K562 (cell line): ENCODE data around the gene TEAD4. TPM values are rescaled to one million over a fixed set of nuclear protein-coding genes. Genes with fewer than 3 reads are reported as not detected.

Source experiments
- ATAC-seq: fragments of 200-7000 bp; cut with Tn5 transposase; 3 replicates; pipeline ENCODE4 v1.9.1; 2020; ENCODE audit warnings: moderate library complexity
- BruUV-seq: library from RNA; stranded (reverse); fragments of 400-500 nt; replicated peaks from 2 replicates; lab custom pipeline; 2021; lab: Mats Ljungman, UMichigan
- CTCF ChIA-PET: fragments of 300-600 bp; formaldehyde crosslinking; extraction: SDS; loops from one replicate; lab custom pipeline; 2021; ENCODE audit warnings: low intra/inter-chr PET ratio; lab: Yijun Ruan, JAX
- POLR2A ChIA-PET: fragments of 300-600, 350-650 bp; sonication (Branson Sonifier 250); formaldehyde crosslinking; extraction: SDS; loops from one replicate; lab custom pipeline; 2021; ENCODE audit warnings: antibody characterized with exemption, inconsistent platforms; lab: Yijun Ruan, JAX
- DNase-seq, 4 experiments: peaks; one replicate each; pipeline versions ENCODE4 v3.0.0 to v3.0.0-alpha.2; 2011 to 2018; ENCODE audit warnings: low spot score in 3 of 4, mixed read lengths in 3 of 4; ENCODE audit errors: extremely low read depth in 1 of 4
- FAIRE-seq: peaks from 2 replicates; lab custom pipeline; 2011; peaks lifted over from hg19 to GRCh38; lab: Jason Lieb, UNC
- H2AFZ ChIP-seq: 2 replicates; pipeline ENCODE4 v1.6.0; 2011; ENCODE audit warnings: low read depth, low read length, control low read depth, inconsistent platforms
- H3K27ac ChIP-seq: fragments of 200-600 bp; 3 replicates; pipeline ENCODE4 v1.8.0; 2011; ENCODE audit warnings: low read depth, mild to moderate bottlenecking, control low read depth, inconsistent platforms, low read length, moderate library complexity, mixed read lengths; ENCODE audit errors: extremely low read depth
- H3K27me3 ChIP-seq, 2 experiments: fragments of 300-600 bp in 1 of 2; 2 replicates in 1 of 2; 3 replicates in 1 of 2; pipeline versions ENCODE4 v1.6.0 to v1.8.0; 2011; ENCODE audit warnings: inconsistent platforms in 2 of 2, low read length in 2 of 2, mild to moderate bottlenecking in 1 of 2, mixed read lengths in 1 of 2, moderate library complexity in 1 of 2; ENCODE audit not compliant: control insufficient read depth in 2 of 2, insufficient read depth in 2 of 2
- H3K36me3 ChIP-seq: fragments of 300-600 bp; 3 replicates; pipeline ENCODE4 v1.8.0; 2011; ENCODE audit warnings: mild to moderate bottlenecking, low read length, inconsistent platforms; ENCODE audit not compliant: control insufficient read depth, insufficient read depth
- H3K4me1 ChIP-seq, 2 experiments: fragments of 200-600 bp in 1 of 2; replicated peaks in 1 of 2; 2 replicates in 1 of 2; 3 replicates in 1 of 2; pipeline versions ENCODE4 v1.5.1 to v1.8.0; 2011; ENCODE audit warnings: inconsistent platforms in 2 of 2, low read length in 2 of 2, mild to moderate bottlenecking in 1 of 2, mixed read lengths in 1 of 2, moderate library complexity in 1 of 2; ENCODE audit not compliant: control insufficient read depth in 2 of 2, insufficient read depth in 2 of 2
- H3K4me2 ChIP-seq: 2 replicates; pipeline ENCODE4 v1.6.1; 2011; ENCODE audit warnings: low read length, control low read depth, inconsistent platforms, mixed read lengths; ENCODE audit not compliant: insufficient read depth
- H3K4me3 ChIP-seq: fragments of 200-600 bp; sonication (generic), shearing (Covaris generic); 2 replicates; pipeline ENCODE4 v1.5.1; 2016; ENCODE audit warnings: control low read depth, inconsistent platforms
- H3K79me2 ChIP-seq: fragments of 200-600 bp; 3 replicates; pipeline ENCODE4 v1.8.0; 2011; ENCODE audit warnings: low read length, inconsistent platforms; ENCODE audit not compliant: control insufficient read depth, insufficient read depth
- H3K9ac ChIP-seq, 2 experiments: 2 replicates each; pipeline versions ENCODE4 v1.6.0 to v1.6.1; 2011; ENCODE audit warnings: low read depth in 2 of 2, low read length in 2 of 2, control low read depth in 1 of 2, inconsistent platforms in 1 of 2, mild to moderate bottlenecking in 1 of 2, mixed read lengths in 1 of 2; ENCODE audit not compliant: insufficient read depth in 1 of 2
- H3K9me1 ChIP-seq: one replicate; pipeline ENCODE4 v1.6.0; 2011; ENCODE audit warnings: inconsistent platforms, mild to moderate bottlenecking, low read length, moderate library complexity; ENCODE audit not compliant: control insufficient read depth, insufficient read depth
- H3K9me3 ChIP-seq: replicated peaks from 2 replicates; pipeline ENCODE4 v1.5.1; 2011; ENCODE audit warnings: low read depth, low read length, inconsistent platforms; ENCODE audit not compliant: control insufficient read depth, insufficient read depth
- H4K20me1 ChIP-seq: replicated peaks from 2 replicates; pipeline ENCODE4 v1.6.1; 2011; ENCODE audit warnings: low read length, inconsistent platforms, mixed read lengths; ENCODE audit not compliant: control insufficient read depth, insufficient read depth
- ARNT ChIP-seq, 2 experiments: fragments of 450-650 bp; IDR thresholded peaks; 2 replicates each; pipeline ENCODE4 v1.6.1; 2016; ENCODE audit warnings: mild to moderate bottlenecking in 1 of 2
- EP400 ChIP-seq: fragments of 450-650 bp; IDR thresholded peaks from 2 replicates; pipeline ENCODE4 v1.6.1; 2017; ENCODE audit warnings: antibody characterized with exemption, mild to moderate bottlenecking, moderate library complexity
- PTTG1 ChIP-seq: fragments of 450-650 bp; IDR thresholded peaks from 2 replicates; pipeline ENCODE4 v1.6.1; 2016; ENCODE audit warnings: low read depth, mild to moderate bottlenecking, missing genetic modification characterization, missing compliant biosample characterization
- RBM39 ChIP-seq: fragments of 200-400 bp; formaldehyde crosslinking; optimal IDR thresholded peaks from 2 replicates; pipeline ENCODE3; 2018; ENCODE audit warnings: low read depth, low read length
- ZNF124 ChIP-seq: sonication (generic); formaldehyde crosslinking; IDR thresholded peaks from 2 replicates; pipeline ENCODE4 v1.8.1; 2022; ENCODE audit warnings: missing genetic modification reagents
- ZNF324 ChIP-seq: fragments of 250-450 bp; sonication (Bioruptor Pico); IDR thresholded peaks from 2 replicates; pipeline ENCODE4 v1.4.0; 2020; ENCODE audit warnings: mild to moderate bottlenecking
- ZNF584 ChIP-seq: fragments of 200-800 bp; sonication (Bioruptor generic); IDR thresholded peaks from 2 replicates; pipeline ENCODE4 v1.6.1; 2016; ENCODE audit warnings: low read depth, mild to moderate bottlenecking, missing genetic modification characterization, missing compliant biosample characterization
- WGBS: fragments of 100-300 bp; shearing (Covaris generic); methylation state at CpG from one replicate; pipeline ENCODE4 v1.1.6; 2016; ENCODE audit warnings: low coverage, mixed read lengths; ENCODE audit not compliant: insufficient coverage; ENCODE audit errors: missing lambda C conversion rate; 5-methylcytosine and 5-hydroxymethylcytosine counted together
- in situ Hi-C: fragments of 300-500 bp; cut with MboI; formaldehyde crosslinking; loops from 4 replicates; pipeline ENCODE4 v1.15.0; 2018; ENCODE audit warnings: inconsistent platforms, mixed read lengths
- intact Hi-C: fragments of 100-400 bp; cut with micrococcal nuclease; formaldehyde crosslinking; loops from 2 replicates; pipeline ENCODE4 v1.14.2; 2022
- polyA plus RNA-seq, 8 experiments: library from polyadenylated mRNA; depleted of rRNA in 4 of 8; stranded (reverse) in 5 of 8; unstranded in 3 of 8; fragments of >200 nt; fragmentation: Nextera tagmentation in 2 of 8; fragmentation: Illumina TruSeq in 1 of 8; extraction: Ambion mirVana in 2 of 8; extraction: Trizol in 1 of 8; gene quantifications; 2 replicates each; pipeline versions ENCODE4 v1.2.1 to v1.2.3, GENCODE V29; 2011 to 2014; ENCODE audit warnings: inconsistent platforms in 1 of 8, missing spikeins in 1 of 8
- total RNA-seq, 7 experiments: library from RNA; depleted of rRNA in 6 of 7; stranded (reverse); fragments of >200 nt in 6 of 7; fragmentation: Illumina TruSeq in 2 of 7; extraction: Trizol in 2 of 7; gene quantifications; 2 replicates each; pipeline versions ENCODE4 v1.2.1 to v1.2.3, GENCODE V29; 2011 to 2021; ENCODE audit warnings: low replicate concordance in 1 of 7
- TF ChIP-seq, protein P1 (sequence below): fragments of 450-650 bp; IDR thresholded peaks from 2 replicates; pipeline ENCODE4 v1.6.1; 2017; ENCODE audit warnings: antibody characterized with exemption
- TF ChIP-seq, protein P2 (sequence below): fragments of 450-650 bp; IDR thresholded peaks from 2 replicates; pipeline ENCODE4 v1.6.1; 2018; ENCODE audit not compliant: partially characterized antibody
- TF ChIP-seq, protein P3 (sequence below): IDR thresholded peaks from 2 replicates; pipeline ENCODE4 v1.6.1; 2011; ENCODE audit warnings: borderline replicate concordance, low read depth, mild to moderate bottlenecking, moderate library complexity, low read length; ENCODE audit not compliant: insufficient read depth, poor library complexity, severe bottlenecking

TEAD4 gene
- total and polyA plus RNA-seq, 9 of the 15 experiments (the other 6 are each of a cell fraction or from before 2014, with no cell fraction given) = 0.82 to 40.0 (median 17.0) TPM

DNA sequence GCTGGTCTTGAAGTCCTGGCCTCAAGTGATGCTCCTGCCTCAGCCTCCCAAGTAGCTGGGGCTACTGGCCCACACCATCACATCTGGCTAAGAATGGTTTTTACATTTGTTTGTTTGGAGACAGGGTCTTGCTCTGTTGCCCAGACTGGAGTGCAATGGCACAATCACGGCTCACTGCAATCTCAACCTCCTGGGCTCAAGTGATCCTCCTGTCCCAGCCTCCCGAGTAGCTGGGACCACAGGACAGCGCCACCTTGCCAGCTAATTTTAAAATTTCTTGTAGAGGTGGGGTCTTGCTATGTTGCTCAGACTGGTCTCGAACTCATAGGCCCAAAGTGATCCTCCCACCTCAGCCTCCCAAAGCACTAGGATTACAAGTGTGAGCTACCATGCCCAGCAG is 89.3 kb downstream of the TEAD4 start:
- Histone ChIP-seq H4K20me1 (peaks cover 7% of the 10 kb centered on the region; the same call in 1 of the 2 replicates), H3K4me1 (no peaks in the 10 kb centered on the region; a peak in 1 of 5 replicates), H3K36me3 (no peaks in the 10 kb centered on the region), H3K27me3 (peaks cover 2 to 6% of the 10 kb centered on the region in 2 experiments; a peak in 2 of 5 replicates), H3K9me1 (no peaks in the 10 kb centered on the region), H3K9me3 (no peaks in the 10 kb centered on the region), H3K4me3 (no peak overlapping the region), H2AFZ (no peak overlapping the region), H3K4me2 (no peak overlapping the region), H3K79me2 (no peaks in the 10 kb centered on the region), H3K27ac (no peak overlapping the region), H3K9ac (no peak overlapping the region)
- no peak for TF ChIP-seq ZNF324 (CRISPR knock-in tag)
- TF ChIP-seq ZNF124 (CRISPR knock-in tag) = no peak
- TF ChIP-seq, protein P1, sequence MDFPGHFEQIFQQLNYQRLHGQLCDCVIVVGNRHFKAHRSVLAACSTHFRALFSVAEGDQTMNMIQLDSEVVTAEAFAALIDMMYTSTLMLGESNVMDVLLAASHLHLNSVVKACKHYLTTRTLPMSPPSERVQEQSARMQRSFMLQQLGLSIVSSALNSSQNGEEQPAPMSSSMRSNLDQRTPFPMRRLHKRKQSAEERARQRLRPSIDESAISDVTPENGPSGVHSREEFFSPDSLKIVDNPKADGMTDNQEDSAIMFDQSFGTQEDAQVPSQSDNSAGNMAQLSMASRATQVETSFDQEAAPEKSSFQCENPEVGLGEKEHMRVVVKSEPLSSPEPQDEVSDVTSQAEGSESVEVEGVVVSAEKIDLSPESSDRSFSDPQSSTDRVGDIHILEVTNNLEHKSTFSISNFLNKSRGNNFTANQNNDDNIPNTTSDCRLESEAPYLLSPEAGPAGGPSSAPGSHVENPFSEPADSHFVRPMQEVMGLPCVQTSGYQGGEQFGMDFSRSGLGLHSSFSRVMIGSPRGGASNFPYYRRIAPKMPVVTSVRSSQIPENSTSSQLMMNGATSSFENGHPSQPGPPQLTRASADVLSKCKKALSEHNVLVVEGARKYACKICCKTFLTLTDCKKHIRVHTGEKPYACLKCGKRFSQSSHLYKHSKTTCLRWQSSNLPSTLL = no peak
- no peak for TF ChIP-seq PTTG1 (tag)
- TF ChIP-seq ARNT (IDR thresholded peaks at IDR 0.05) = no peak
- TF ChIP-seq ZNF584 (CRISPR knock-in tag) = no peak
- no peak for TF ChIP-seq RBM39
- TF ChIP-seq, protein P2, sequence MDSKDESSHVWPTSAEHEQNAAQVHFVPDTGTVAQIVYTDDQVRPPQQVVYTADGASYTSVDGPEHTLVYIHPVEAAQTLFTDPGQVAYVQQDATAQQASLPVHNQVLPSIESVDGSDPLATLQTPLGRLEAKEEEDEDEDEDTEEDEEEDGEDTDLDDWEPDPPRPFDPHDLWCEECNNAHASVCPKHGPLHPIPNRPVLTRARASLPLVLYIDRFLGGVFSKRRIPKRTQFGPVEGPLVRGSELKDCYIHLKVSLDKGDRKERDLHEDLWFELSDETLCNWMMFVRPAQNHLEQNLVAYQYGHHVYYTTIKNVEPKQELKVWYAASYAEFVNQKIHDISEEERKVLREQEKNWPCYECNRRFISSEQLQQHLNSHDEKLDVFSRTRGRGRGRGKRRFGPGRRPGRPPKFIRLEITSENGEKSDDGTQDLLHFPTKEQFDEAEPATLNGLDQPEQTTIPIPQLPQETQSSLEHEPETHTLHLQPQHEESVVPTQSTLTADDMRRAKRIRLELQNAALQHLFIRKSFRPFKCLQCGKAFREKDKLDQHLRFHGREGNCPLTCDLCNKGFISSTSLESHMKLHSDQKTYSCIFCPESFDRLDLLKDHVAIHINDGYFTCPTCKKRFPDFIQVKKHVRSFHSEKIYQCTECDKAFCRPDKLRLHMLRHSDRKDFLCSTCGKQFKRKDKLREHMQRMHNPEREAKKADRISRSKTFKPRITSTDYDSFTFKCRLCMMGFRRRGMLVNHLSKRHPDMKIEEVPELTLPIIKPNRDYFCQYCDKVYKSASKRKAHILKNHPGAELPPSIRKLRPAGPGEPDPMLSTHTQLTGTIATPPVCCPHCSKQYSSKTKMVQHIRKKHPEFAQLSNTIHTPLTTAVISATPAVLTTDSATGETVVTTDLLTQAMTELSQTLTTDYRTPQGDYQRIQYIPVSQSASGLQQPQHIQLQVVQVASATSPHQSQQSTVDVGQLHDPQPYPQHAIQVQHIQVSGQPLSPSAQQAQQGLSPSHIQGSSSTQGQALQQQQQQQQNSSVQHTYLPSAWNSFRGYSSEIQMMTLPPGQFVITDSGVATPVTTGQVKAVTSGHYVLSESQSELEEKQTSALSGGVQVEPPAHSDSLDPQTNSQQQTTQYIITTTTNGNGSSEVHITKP = no peak
- no peak for TF ChIP-seq EP400
- TF ChIP-seq, protein P3, sequence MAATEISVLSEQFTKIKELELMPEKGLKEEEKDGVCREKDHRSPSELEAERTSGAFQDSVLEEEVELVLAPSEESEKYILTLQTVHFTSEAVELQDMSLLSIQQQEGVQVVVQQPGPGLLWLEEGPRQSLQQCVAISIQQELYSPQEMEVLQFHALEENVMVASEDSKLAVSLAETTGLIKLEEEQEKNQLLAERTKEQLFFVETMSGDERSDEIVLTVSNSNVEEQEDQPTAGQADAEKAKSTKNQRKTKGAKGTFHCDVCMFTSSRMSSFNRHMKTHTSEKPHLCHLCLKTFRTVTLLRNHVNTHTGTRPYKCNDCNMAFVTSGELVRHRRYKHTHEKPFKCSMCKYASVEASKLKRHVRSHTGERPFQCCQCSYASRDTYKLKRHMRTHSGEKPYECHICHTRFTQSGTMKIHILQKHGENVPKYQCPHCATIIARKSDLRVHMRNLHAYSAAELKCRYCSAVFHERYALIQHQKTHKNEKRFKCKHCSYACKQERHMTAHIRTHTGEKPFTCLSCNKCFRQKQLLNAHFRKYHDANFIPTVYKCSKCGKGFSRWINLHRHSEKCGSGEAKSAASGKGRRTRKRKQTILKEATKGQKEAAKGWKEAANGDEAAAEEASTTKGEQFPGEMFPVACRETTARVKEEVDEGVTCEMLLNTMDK = no peak
- POLR2A ChIA-PET = no interaction called here
- ATAC-seq (no peak), DNase-seq (no peak), FAIRE-seq (no peak)
- no TSS peak for BruUV-seq
- intact Hi-C loops (no loop called here), in situ Hi-C loops (no loop called here)
- CTCF ChIA-PET = no interaction called here
- WGBS = 7% methylated on average over 4 of the region's 4 CpGs
